Renal cortex interstitium (tissue), 11 donors: ENCODE measurements around the gene NDUFA8. TPM values are rescaled to one million over a fixed set of nuclear protein-coding genes. Genes with fewer than 3 reads are reported as not detected.
A peak's percentile ranks its signal among the peaks of the same experiment; 100 is the strongest.
"Not testable (repeated sequence)": the region's sequence is repeated elsewhere in the genome, so short reads cannot be mapped to it uniquely, and the experiment has no call there.

ENCODE experiments used
- DNase-seq, 11 donors: peaks; one replicate each; pipeline ENCODE4 v3.0.0-alpha.2; 2013; ENCODE audit warnings: low read depth in 9 of 11, low spot score in 4 of 11; ENCODE audit errors: extremely low read depth in 1 of 11
- polyA plus RNA-seq, 3 donors: library from polyadenylated mRNA; unstranded; fragments of 120-200 nt; gene quantifications; one replicate each; pipeline ENCODE4 v1.2.1, GENCODE V29; 2013; ENCODE audit not compliant: insufficient read length in 3 of 3

Gene NDUFA8
- polyA plus RNA-seq, 3 donors = 71.7 to 90.3 (median 79.6) TPM

DNA sequence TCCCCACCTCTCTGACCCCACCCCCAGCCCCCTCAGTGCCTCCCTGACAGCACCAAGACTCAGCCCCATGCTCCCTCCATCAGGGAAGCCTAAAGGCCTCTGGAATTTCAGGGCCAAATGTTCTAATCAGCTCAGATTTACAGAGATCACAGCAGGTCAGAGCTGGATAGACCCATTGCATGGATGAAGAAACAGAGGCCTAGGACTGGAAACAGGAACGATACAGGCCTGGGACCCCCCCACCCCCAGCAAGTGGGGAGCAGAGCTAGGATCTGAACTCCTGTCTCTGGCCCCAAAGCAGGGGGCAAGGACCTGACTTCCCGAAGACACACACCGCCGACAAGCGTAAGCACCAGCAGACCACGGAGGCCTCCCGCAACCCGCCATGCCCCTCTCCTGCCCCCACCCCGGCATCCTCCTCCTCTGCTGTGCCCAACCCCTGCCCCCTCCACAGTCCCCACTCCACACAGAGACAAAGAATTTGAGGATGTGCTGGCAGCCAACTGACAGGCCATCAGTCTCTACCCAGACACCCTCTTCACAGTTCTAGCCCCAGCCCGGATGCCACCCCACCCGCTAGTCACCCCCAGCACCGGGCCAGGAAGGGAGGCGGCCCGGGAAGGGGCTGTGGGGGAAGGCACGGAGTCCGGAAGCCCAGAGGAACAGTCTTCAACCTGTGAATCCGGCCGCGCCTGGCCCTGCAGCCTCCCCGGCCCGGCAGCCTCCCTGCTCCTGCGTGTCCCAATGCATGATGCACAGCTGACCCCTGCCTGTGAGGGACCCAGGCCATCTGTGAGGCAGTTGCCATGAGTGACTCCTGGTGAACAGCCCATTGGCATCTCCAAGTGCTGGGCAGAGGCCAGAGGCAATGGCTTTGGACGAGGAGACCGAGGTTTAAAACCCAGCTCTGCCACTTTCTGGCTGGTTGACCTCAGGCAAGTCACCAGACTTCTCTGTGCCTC is 31.3 kb downstream of the NDUFA8 start:
- no peak for DNase-seq

DNA sequence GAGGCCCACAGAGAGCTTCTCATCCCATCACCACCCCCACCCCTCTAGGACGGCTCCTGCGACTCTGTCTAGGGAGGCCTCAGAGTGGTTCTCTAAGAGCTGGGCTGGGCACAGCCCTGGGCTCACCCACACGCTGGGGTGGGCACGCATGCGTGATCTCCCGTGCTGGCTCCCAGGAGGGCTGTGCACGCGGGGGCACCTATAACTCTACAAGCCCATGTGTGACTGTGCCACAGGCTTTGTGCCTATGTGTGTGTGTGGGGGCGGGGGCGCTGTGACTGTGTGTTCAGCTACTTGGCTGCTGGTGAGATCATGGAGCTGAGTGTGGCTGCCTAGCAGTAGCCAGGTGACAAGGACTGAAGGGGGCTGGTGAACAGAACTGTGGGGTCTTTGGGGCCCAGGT is 32.2 kb downstream of the NDUFA8 start:
- DNase-seq = no peak

DNA sequence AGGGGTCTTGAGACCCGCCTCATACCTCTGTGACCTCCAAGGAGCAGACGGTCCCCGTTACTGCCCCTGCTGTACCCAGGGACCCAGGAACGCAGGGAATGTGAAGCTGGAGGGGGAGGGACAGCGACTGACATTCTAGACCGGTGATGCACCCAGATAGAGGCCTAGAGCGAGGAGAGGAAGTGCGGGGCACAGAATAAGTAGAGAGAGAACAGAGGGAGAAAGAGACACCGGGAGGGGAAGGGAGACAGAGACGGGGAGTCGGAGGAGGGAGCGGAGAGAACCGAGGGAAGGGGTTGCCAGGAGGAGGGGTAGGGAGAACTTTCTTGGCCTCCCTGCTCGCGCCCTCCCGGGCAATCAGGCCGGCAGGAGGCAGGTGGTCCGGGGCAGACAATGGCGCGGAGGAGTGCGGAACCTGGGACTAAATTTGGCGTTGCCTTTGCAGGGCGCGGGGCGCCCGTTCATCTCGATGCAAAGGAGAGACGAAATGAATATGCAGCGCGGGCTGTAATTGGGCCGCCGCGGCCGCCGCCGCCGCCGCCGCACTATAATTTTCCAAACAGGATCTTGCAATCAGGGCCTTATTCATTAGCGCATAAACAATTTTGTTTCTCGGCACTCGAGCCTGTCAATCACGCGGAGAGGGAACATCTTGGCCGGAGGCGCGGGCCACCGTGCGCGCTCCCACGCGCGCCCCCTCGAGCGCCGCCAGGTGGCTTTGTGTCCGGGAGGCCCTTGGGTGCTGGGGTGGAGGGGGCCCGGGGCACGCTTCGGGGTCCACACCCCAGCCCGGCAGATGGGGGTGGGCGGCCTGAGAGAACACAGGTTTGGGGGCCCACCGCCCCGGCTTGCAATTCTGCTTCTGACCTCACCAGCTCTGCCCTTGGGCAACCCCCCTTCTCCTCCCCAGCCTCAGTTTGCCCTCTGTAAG is 33.0 kb downstream of the NDUFA8 start:
- DNase-seq = no peak

DNA sequence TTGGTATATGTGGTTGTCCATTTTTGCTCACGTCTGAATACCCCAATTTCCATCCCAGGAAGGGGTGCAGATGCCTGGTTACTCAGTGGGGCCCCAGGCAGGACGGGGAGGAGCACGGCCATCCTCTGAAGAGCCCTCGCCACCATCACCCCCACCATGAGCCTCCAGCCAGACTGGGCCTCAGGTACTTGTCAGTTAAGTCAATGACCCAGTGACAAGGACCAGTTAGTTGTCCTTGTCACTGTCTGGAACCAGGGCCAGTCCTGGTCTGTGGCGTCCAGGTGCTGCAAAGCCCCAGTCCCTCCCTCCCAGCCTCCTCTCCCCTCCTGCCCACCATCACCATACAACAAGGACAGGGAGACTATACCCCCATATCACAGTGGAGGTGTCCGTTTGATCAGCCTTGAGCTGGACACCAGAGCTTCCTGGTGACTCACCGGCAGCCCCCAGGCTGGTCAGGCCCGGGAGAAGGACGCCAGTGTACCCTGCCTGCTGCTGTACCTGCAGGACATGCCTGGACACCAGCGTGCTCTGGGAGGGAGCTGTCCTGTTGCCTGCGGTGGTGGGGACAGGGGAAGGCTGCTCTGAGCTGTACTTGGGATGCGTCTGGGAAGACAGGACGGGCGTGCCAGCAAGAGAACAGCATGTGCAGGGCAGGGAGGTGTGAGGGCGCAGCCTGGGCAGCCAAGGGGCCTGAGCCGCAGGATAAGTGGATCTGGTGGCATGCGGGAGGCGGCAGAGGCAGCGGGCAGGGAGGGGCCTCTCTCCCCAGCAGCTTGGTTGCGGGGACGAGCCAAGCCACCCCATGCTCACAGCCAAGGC is 33.9 kb downstream of the NDUFA8 start:
- DNase-seq = no peak

DNA sequence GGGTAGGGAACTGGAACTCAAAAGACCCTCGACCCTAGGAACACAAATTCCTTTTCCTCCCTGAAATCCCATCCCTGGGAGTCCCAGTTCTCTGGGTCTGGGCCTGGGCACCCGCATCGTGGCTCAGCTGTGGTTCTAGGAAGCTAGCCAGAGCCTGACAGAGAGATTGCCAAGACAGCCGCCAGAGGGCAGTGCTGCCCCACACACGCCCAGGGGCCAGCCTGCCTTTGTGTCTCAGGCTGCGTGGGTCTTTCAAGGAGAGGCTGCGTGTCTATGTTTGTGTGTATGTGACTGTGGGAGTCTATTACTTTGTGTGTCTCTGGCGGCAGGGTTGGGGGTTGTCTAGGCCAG is 34.4 kb downstream of the NDUFA8 start:
- peak in 8 of 11 donors; percentile 40 to 65 (median 56) for DNase-seq

DNA sequence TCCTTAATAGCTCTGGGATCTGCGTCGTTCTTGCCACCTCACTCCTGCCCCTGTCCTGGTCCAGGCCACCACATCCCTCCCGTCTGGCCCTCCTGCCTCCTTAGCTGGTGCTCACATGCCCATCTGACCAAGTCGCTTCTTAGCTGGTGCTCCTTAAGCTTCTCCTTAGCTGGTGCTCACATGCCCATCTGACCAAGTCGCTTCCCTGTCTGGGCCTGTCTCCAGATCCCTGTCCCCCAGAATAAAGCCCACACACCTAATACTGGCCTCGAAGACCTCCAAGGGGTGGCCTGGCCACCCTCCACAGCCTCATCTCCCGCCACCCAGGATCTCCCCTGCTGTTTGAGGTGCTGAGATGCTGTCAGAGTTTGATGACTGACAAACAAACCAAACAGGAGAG is 35.1 kb downstream of the NDUFA8 start:
- DNase-seq = no peak

DNA sequence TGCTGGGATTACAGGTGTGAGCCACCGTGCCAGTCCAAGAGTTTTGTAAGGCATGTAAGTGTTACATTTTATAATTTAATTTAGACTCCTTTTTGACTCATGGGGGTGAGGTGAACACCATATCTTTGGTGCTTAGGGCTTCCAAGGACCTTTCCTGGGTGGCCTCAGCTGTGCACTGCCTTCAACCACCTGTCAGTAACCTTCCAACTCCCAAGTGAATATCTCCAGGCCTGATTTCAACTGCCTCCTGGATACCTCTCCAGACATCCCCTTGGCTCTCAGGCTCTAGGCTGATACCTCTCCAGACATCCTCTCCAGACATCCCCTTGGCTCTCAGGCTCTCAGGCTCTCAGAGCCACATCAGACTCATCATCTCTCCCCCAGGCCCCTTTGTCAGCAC is 35.5 kb downstream of the NDUFA8 start:
- DNase-seq = no peak

DNA sequence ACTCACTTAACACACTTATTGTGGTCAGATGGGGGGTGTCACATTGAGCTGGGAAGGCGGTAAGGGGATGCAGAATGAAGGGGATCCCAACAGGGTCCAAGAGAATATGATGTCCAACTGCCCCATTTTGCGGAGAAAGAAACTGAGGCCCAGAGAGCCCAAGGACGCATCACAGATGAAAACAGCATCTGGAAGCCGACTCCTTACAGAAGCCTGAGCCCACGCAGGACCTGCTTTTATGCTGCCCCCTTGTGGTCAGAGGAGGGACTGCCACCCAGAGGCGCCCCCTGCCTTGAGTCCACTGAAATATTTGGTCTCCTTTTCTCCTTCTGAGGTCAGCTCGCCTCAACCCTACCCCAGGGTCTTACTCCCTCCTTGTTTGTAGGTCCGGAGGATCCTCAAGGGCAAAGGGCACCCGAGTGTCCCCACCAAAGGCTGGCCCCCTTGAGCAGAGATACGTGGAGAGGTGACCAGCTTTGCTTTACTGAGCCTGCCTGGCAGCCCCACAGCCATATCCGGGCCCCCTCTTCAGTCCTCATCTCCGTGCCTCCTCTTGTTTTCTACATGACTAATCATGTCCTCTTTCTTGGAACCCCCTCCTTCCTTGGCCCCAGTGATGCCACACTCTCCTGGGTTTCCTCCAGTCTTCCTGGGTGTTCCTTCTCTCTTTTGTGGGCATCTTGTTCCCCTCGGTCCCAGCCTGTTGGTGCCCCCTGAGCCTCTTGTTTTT is 36.5 kb downstream of the NDUFA8 start:
- DNase-seq = peak in 4 of 11 donors; percentile 46 to 61 (median 52)

DNA sequence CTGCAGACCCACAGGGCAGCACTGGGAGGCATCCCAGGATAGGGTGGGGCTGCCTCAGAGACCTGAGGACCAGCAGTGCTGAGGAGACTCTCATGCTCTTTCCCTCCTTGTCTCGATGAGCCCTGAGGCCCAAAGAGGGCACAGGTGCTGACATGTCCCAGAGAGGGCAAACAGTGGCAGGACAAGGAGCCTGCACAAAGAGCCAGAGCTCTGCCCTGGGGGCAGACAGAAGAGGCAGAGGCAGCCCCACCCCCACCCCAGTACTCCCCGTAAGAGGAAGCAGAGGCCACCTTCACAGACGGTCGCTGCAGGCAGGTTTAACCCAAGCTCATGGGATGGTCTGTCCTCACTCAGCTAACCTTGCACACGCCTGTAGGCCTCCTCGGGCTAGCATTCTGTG is 37.1 kb downstream of the NDUFA8 start:
- DNase-seq = no peak

DNA sequence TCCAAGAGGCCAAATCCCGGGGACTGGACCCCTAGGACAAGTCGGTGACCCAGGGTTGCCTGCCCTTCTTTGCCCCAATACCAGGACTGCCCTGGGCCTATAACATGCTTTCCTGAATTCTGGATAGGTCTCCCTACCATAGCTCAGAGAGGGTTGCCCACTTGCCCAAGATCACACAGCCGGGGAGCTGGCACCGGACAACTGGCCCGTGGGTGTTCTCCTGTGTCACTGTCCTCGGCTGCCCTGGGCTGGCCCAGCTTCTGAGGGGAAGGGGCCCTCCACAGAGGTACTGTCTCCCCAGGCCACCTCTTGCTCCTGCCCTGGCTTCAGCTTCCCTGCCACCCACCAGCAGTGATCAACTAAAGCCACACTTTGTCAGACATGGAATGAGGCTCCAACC is 37.6 kb downstream of the NDUFA8 start:
- no peak for DNase-seq

DNA sequence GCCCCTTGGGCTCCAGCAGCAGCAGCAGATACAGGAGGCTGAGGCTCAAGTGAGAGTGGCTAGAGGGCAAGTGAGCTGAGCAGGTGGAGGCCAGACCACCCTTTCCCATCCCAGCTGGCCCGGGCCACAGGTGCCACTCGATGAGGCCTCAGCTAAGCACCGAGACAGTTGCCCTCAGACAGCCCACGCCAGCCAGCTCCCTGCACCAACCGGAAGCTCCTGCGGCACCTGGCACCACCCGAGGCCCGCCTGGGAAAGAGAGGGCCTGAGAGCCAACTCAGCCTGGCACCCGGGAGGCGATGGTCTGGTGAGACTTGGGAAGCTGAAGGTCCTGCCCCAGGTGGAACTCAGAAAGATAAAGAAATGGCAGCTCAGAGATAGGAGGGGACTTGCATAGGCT is 38.2 kb downstream of the NDUFA8 start:
- no peak for DNase-seq

DNA sequence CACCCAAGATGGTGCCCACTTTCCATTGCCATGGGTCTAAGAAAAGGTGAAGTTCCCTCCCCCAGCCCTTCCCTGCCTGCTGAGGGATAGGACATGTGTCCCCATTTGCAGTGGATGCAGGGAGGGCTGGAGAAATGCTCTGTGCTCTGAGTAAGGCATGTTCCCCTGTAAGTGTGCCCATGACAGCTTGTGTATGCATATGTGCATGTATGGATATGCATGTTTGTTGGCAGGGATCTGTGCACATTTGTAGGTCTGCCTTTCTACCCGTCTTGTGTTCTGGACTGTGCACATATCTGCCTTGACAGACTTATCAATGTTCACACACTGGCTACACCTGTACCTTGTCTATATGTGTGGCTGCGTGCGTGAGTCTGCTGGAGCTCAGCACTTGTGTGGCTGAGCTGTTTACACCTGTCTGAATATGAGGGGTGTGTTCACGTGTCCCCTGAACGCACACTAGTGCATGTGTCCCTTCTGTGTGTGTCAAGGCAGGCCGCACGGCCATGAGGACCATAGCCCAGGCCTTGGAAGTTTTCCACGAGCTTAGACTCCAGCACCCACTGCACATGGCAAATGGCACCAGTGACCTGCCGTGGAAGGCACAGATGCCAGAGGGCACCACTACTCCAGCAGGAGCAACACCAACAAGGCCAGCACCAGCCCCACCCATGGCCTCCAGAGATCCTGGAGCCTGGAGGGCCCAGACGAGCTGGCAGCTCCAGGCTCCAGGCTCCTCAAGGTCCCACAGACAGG is 39.1 kb downstream of the NDUFA8 start:
- DNase-seq = no peak

DNA sequence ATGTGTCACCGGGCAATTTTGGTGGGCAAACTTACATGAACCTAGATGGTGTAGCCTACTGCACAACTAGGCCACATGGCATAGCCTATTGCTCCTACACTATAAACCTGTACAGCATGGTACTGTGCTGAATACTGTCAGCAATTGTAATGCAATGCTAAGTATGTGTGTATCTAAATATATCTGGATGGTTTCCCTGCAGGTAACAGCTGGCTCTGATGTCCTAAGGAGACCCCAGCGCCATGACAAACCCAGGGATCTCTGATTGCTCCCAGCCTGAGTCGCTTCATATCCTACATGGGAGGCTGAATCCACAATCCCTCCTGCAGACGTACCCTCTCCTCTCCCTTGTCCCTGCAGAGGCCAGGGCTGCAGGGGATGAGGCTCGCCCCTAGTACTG is 39.9 kb downstream of the NDUFA8 start:
- no peak for DNase-seq

DNA sequence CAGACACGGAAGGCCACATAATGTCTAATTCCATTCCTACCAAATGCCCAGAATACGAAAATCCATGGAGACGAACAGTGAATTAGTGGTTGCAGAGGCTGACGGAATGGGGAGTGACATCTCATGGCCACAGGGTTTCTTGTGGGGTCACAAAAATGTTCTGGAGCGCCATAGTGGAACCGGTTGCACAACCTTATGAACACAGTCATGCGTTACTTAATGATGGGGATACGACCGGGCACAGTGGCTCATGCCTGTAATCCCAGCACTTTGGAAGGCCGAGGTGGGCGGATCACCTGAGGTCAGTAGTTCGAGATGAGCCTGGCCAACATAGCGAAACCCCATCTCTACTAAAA is 40.4 kb downstream of the NDUFA8 start:
- DNase-seq = no peak

DNA sequence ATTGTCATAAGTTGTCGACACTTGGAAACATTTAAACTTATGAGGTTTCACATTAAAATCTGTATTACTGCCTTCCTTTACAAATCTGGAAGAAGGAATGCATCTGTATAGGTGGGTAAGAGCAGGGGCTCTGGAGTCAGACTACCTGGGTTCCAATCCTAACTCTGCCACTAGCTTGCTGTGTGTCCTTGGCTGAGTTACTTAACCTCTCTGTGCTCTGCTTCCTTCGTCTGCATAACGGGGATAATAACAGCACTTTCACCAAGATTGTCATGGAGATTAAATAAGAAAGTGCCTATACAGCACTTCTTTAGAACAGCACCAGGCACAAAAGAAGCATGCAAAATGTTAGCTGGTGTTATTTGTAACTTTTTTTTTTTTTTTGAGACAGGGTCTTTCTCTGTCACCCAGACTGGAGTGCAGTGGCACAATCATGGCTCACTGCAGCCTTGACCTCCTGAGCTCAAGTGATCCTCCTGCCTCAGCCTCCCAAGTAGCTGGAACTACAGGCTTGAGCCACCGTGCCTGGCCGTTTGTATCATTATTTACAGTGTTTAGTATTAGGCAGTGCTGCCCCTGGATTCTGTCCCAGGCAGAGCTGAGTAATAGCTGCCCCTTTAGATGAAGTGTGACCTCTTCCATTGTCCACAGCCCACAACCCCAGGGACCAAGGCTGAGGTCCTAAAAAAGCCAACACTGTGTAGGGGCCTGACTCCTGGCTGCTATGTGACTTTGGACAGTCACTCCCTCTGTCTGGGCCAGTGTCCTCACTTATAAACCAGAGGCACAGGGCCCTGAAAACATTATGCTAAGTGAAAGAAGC is 41.0 kb downstream of the NDUFA8 start:
- DNase-seq = no peak

DNA sequence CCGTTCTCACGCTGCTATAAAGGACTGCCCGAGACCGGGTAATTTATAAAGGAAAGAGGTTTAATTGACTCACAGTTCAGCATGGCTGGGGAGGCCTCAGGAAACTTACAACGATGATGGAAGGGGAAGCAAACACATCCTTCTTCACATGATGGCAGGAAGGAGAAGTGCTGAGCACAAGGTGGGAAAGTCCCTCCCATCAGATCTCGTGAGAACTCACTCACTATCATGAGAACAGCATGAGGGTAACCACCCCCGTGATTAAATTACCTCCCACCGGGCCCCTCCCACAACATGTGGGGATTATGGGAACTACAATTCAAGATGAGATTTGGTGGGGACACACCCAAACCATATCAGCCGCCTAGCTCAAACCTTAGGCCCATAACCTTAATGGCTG is 42.3 kb downstream of the NDUFA8 start:
- DNase-seq = not testable (repeated sequence)
